ENCODE measurements around the gene CNPY4. TPM values are rescaled to one million over a fixed set of nuclear protein-coding genes. Genes with fewer than 3 reads are reported as not detected.

The CNPY4 gene
- total RNA-seq, 1 experiment from 2014 or later = 10.4 TPM

- no CpG with 5 or more reads among the region's 5 CpGs for WGBS (ENCODE audit: extremely low coverage, insufficient read length, low lambda C conversion rate)
- H3K27ac ChIP-seq (ENCODE audit: insufficient read length, low read depth, low read length) = no peak overlapping the region
Observed at GRCh38 chr7:100069991-100070390, 49.4 kb upstream of the CNPY4 start.

More at GRCh38 chr7:100069991-100070390, 49.4 kb upstream of the CNPY4 start:
- no peak for TF ChIP-seq CTCF (conservative IDR thresholded peaks at IDR 0.05)
- Histone ChIP-seq H3K9ac (ENCODE audit: extremely low read depth, insufficient read length, low read length) (no peak overlapping the region), H2BK15ac (ENCODE audit: low read depth, low read length) (no peak overlapping the region), H2AFZ (ENCODE audit: low read length) (no peak overlapping the region), H3K27me3 (ENCODE audit: insufficient read depth, low read length) (no peaks in the 10 kb centered on the region), H3K9me3 (ENCODE audit: control insufficient read depth, low read depth, low read length) (peaks cover 51% of the 10 kb centered on the region), H4K8ac (replicated peaks; ENCODE audit: insufficient read length, low read depth, low read length) (no peak overlapping the region), H2BK120ac (ENCODE audit: low read depth, low read length, poor library complexity, severe bottlenecking) (no peak overlapping the region), H3K4ac (ENCODE audit: low read depth, low read length) (no peak overlapping the region), H3K18ac (ENCODE audit: insufficient read length, low read depth, low read length) (no peak overlapping the region), H4K5ac (ENCODE audit: insufficient read length, low read depth, low read length) (no peak overlapping the region), H2BK20ac (ENCODE audit: low read depth, low read length, poor library complexity, severe bottlenecking) (no peak overlapping the region), H3K23me2 (ENCODE audit: insufficient read length, low read depth, low read length, poor library complexity, severe bottlenecking) (no peaks in the 10 kb centered on the region), H3K79me2 (ENCODE audit: insufficient read depth, low read length) (no peaks in the 10 kb centered on the region; the same call in 1 of the 2 replicates), H2AK5ac (ENCODE audit: insufficient read length, low read length) (no peak overlapping the region), H3K79me1 (ENCODE audit: insufficient read depth, low read depth, low read length, poor library complexity, severe bottlenecking) (no peaks in the 10 kb centered on the region), H3K4me1 (ENCODE audit: insufficient read depth, low read length) (no peaks in the 10 kb centered on the region), H3K14ac (ENCODE audit: insufficient read depth, low read length) (no peak overlapping the region), H2BK12ac (ENCODE audit: insufficient read length, low read depth, low read length) (no peak overlapping the region), H3T11ph (ENCODE audit: low read length) (no peak overlapping the region), H4K20me1 (ENCODE audit: control insufficient read depth, insufficient read depth, insufficient read length) (no peaks in the 10 kb centered on the region), H3K23ac (ENCODE audit: insufficient read length, low read depth, low read length) (no peak overlapping the region), H4K91ac (ENCODE audit: insufficient read length, low read depth, low read length) (no peak overlapping the region), H3K56ac (ENCODE audit: insufficient read length, low read depth, low read length) (no peak overlapping the region), H2BK5ac (ENCODE audit: insufficient read length, low read length) (no peak overlapping the region), H3K4me2 (ENCODE audit: insufficient read depth, insufficient read length, low read length) (no peak overlapping the region)
- Mint-ChIP-seq H3K4me3 (no peak overlapping the region; a peak in 1 of 5 replicates), H3K36me3 (ENCODE audit: insufficient read depth in 1 of 3, low read depth in 3 of 3) (peaks cover 65 to 90% (median 74%) of the 10 kb centered on the region in 3 experiments), H3K27ac (no peak overlapping the region), H3K27me3 (ENCODE audit: low read depth) (peaks cover 5% of the 10 kb centered on the region; the same call in 1 of the 2 replicates), H3K4me1 (no peaks in the 10 kb centered on the region), H3K9me3 (peaks cover 54 to 56% of the 10 kb centered on the region in 2 experiments)
- no peak for DNase-seq

Data from H9 (cell line).